AG09309 (cell line): Measurements from ENCODE around the gene CWF19L1.

Source experiments
- DNase-seq: peaks from one replicate; pipeline ENCODE4 v3.0.0-alpha.2; 2010; ENCODE audit warnings: low read depth
- H3K4me3 ChIP-seq: 2 replicates; pipeline ENCODE4 v1.5.1; 2011; ENCODE audit warnings: mild to moderate bottlenecking, low read depth, low read length, moderate library complexity; ENCODE audit not compliant: control insufficient read depth
- TF ChIP-seq, protein P1 (sequence below): IDR thresholded peaks from 2 replicates; pipeline ENCODE4 v1.5.1; 2011; ENCODE audit warnings: mild to moderate bottlenecking, low read depth, low read length, inconsistent platforms; ENCODE audit not compliant: insufficient read depth, control insufficient read depth; ENCODE audit errors: missing control alignments

Gene CWF19L1

GRCh38 chr10:100194711-100195110 lies 72.7 kb downstream of the CWF19L1 start:
- H3K4me3 ChIP-seq = no peak overlapping the region
- DNase-seq = no peak
- TF ChIP-seq, protein P1, sequence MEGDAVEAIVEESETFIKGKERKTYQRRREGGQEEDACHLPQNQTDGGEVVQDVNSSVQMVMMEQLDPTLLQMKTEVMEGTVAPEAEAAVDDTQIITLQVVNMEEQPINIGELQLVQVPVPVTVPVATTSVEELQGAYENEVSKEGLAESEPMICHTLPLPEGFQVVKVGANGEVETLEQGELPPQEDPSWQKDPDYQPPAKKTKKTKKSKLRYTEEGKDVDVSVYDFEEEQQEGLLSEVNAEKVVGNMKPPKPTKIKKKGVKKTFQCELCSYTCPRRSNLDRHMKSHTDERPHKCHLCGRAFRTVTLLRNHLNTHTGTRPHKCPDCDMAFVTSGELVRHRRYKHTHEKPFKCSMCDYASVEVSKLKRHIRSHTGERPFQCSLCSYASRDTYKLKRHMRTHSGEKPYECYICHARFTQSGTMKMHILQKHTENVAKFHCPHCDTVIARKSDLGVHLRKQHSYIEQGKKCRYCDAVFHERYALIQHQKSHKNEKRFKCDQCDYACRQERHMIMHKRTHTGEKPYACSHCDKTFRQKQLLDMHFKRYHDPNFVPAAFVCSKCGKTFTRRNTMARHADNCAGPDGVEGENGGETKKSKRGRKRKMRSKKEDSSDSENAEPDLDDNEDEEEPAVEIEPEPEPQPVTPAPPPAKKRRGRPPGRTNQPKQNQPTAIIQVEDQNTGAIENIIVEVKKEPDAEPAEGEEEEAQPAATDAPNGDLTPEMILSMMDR = no peak

- DNase-seq = no peak
- no peak overlapping the region for H3K4me3 ChIP-seq
- TF ChIP-seq, protein P1 = no peak
These were observed 75.1 kb downstream of the CWF19L1 start for GRCh38 chr10:100192350-100192749.

- no peak for DNase-seq
- TF ChIP-seq, protein P1 = no peak
- H3K4me3 ChIP-seq = peak overlapping the region; percentile 95
These were observed 80.9 kb downstream of the CWF19L1 start for GRCh38 chr10:100186253-100187212.

- peak within 1 kb of the TSS; percentile 95 for H3K4me3 ChIP-seq
- TF ChIP-seq, protein P1 = no peak
- peak; percentile 49 for DNase-seq
These were observed 81.8 kb downstream of the CWF19L1 start, which contains the start of gene ERLIN1 for GRCh38 chr10:100185364-100186252. TSS of gene ERLIN1 (minus strand) at chr10:100186029. CDS start at chr10:100185626, 403 bp downstream.

GRCh38 chr10:100184840-100185239 lies 82.6 kb downstream of the CWF19L1 start:
- DNase-seq = no peak
- TF ChIP-seq, protein P1 = no peak
- H3K4me3 ChIP-seq = peak overlapping the region; percentile 95

DNA sequence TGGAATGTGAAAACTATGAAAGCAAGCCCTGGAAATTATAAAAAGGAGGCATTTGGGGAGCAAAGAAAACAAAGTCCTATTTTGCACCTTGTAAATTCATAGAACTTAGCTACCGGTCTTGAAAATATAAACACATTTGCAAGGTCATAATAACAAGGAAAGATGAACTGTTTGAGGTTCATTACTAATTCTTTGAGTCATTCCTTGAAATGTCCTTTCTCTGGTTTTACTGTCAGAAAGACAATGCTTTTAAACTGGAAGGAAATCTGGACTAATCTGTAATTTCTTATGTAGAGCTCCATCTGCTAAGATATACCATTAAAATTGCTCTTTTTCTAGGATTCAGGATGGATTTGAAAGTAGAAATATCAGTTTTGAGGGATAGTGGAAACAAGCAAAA lies 83.0 kb downstream of the CWF19L1 start:
- peak overlapping the region; percentile 95 for H3K4me3 ChIP-seq
- no peak for DNase-seq
- TF ChIP-seq, protein P1 = no peak
